GM21528 (cell line): ENCODE results near the gene VTI1A.
"Not testable (repeated sequence)": the region's sequence is repeated elsewhere in the genome, so short reads cannot be mapped to it uniquely, and the experiment has no call there.

Experiments
- ATAC-seq: cut with Tn5 transposase; IDR thresholded peaks from one replicate; pipeline ENCODE4 v1.9.1; 2021; ENCODE audit warnings: mild to moderate bottlenecking, moderate library complexity; ENCODE audit not compliant: unreplicated experiment, low FRiP score

VTI1A gene

GRCh38 chr10:112710528-112710927 is 263.5 kb downstream of the VTI1A start:
- no peak for ATAC-seq

DNA sequence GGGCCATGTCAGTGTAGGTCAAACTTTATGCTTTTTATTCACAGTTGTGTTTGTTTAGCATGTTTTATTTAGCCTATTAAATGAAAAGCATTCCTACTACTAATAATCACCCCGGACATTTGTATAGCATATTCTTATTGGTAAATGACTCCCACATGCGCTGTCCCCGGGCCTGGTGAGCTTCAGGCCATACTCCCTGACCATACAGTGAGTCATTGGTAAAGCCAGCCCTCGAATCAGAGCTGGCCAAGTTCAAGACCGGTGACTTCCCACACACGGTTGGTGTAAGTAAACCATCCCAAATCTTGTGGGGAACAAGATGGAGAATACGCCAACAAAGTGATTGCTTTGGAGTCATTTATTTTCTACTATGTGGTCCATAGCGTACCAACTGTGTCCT is 264.4 kb downstream of the VTI1A start:
- no peak for ATAC-seq

DNA sequence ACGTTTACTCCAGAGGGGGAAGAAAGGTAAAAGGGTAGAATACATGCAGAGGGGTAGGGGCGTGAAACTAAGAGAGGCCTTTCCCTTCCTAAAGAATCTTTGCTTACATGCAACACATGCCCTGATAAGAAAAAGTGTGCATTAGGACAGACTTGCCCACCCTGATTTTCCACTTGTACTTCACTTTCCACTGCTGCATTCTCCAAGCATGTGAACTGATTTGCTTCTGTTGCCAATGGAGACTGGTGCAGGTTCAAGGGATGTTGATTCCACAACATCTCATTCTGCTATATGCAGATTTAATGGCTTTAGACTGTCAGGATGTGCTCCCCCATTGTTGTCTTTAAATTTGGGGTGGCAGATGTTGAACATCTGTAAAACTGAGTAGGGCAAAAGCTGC is 265.5 kb downstream of the VTI1A start:
- ATAC-seq = no peak

DNA sequence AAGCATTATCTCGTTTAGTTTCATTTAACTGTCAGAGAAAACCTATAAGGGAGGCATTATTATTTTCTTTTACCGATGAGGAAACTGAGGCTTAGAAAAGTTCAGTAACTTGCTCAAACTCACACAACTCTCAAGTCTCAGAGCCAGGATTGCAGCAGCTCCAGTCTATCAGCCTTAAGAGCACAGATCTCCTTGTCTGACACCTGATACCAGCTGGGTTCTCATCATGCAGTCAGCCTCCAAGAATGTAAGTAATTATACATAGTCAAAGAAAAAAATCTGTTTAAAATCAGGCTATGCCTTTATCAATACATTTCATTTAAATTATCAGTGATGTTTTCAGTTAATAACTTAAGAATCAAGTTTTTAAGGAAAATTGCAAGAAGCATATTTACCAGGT is 266.4 kb downstream of the VTI1A start:
- ATAC-seq = no peak

- ATAC-seq = no peak
Observed at GRCh38 chr10:112715581-112715980, 268.6 kb downstream of the VTI1A start.

DNA sequence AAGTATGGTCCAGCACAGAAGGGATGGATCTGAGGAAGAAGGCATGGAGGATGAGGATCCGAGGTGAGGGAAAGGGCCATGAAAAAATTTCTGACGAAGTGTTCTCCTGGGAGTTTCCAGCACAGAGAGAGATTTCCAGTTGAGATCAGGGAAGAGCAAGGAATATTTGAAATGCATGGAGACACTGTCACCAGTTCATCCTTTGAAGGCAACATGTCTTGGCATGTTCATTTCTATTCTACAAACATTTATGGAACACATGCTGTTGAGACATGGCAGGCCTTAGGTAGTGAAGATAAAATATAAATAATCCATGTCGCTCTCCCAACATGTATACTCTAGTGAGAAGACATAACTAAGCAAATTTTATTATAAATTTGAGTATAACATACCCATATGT is 269.1 kb downstream of the VTI1A start:
- no peak for ATAC-seq

DNA sequence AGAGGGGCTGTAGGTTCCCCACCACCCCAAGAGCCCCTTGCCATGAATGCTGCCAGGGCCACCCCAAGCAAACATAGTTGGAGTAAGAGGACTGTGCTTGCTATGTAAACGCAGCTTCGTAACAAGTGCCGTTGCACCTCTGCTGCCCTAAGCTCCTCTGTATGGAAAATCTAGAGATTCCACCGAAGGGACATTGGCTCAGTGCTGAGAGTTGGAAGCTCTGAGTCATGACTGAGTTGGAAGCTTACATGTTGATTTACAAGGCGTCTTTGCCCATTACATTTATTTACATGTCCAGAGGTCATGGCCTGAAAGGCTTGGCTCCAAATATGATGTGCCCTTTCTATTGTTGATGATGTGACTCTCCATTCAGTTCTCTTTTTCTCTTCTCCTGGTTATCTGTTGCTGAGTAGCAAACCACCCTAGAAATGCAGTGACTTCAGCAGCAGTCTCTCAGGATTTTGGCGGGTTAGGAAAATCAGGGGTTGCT is 270.0 kb downstream of the VTI1A start:
- no peak for ATAC-seq

DNA sequence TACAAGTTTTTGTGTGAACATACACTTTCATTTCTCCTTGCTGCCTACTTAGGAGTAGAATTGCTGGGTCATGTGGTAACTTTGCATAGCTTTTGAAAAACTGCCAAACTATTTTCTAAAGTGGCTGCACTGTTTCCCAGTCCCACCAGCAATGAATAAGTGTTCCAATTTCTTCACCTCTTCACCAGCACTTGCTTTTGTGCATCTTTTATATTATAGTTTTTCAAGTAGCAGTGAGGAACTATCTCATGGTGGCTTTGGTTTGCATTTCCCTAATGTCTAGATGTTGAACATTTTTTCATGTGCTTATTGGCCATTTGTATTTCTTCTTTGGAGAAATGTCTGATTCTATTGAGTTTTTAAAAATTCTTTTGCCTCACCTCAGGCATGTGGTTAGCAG is 273.2 kb downstream of the VTI1A start:
- no peak for ATAC-seq

DNA sequence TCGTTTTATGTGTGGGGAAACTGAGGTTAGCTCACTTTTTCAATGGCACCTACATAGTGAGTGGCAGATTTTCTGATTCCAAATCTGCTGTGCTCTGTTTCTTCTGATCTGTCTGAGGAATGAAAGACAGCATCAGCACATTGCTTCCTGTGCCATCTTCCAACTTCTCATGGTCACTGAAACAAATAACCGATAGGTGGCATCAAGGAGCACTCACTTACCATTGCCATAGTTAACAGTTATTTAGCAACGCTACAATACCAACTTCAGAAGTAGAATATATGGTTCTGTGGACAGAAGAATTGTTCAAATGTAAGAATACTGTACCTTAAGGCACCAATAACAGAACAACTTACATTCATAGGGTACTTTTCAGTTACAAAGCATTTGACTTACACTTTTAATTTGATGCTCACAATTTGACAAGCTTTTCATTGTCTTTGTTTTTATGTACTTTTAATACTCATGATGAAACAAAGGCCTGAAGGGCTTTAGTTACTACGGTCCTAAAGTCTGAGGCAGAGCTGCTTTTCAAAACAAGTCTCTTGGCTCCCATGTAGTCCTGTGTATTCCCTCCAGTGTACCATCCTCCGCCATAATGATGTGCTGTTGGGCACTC is 274.2 kb downstream of the VTI1A start:
- no peak for ATAC-seq

GRCh38 chr10:112722758-112723157 is 275.7 kb downstream of the VTI1A start:
- ATAC-seq = no peak

GRCh38 chr10:112723876-112724275 is 276.9 kb downstream of the VTI1A start:
- no peak for ATAC-seq

DNA sequence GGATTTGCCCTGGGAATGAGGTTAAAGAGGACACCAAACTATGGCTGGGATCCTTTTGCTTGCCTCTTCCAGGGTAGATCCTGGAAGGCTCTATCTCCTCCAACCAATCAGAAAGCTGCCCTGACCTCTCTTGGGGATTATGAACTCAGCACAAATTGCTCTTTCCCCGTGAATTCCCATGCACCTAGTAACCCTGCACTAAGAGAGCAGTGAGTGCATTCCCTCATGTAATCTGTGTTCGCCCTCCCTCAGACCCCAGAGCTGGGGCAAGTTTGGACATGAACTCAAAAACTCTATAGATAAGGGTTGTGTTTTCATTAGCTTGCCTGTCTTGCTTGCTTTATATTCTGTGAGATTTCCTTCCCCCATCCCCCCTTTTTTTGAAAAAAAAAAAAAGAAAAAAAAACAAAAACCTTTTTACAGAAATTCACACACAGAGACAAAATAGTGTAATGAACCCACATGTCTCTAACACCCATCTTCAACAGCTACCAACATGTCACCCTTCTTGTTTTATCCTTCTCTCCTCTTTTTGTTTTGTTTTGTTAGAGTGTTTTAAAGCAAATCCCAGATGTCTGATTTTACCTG is 277.5 kb downstream of the VTI1A start:
- ATAC-seq = no peak

DNA sequence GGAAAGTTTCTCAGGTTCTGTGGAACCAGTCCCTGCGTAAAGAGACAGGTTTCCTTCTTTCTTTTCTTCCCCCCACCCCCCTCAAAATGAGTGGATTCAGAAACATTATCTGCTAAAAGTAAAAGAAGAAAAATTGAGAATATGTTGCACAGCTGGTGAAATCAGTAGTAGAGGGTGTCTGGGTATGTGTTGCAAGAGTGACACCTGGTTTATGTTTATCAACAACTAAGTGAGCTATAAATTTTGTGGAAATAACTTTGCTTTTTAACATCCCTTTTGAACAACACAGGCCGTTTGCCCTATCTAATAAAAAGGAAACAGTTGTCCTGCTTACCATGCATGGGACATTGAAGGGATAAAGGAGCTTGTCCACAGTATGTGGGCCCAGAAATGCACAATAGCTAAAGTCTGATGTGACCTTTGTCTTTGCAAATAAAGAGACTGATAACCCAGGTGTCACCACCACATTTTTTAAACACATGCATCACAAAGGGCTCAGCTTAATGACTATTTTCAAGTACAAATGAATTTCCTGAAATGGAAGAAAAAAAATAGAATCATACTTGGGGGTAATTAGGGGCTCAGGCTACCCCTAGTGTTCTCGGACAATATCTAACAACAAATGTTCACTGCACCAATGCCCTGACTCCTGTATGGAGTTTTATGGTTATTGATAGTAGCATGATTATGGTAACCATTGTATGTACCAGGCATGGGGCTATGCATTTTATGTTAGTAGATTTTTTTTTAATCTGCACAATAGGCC is 281.3 kb downstream of the VTI1A start:
- no peak for ATAC-seq

DNA sequence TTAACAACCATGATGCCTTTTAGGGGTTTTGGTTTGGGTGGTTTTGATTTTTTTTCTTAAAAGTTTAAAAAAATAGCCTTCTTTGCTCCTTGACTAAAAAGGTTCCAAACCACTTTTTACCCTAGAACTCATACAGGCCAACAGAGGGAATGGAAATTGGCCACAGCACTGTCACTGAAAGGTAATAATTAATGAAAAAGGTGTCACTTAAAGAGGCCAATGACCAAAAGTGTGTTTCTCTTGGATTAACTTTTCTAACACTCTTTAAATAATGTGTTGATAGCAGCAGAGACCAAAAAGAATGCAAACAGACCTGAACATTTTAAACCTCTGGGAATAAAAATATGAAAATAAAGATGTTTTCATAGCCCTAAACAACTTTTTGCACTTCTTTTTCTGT is 282.0 kb downstream of the VTI1A start:
- no peak for ATAC-seq

DNA sequence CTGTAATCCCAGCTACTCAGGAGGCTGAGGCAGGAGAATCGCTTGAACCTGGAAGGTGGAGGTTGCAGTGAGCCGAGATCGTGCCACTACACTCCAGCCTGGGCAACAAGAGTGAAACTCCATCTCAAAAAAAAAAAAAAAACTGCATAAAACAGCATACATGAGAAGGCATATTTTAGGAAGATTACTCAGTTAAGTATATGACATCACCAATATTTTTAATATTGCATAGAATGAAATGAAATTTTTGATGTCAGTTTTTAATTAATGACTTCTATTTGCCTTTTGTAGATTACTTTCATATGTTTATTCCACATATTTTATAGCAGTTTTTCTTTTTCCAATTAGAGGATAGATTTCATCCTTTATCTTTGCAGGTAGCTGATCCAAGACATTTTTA is 284.4 kb downstream of the VTI1A start:
- ATAC-seq = not testable (repeated sequence)

- ATAC-seq = no peak
Observed at GRCh38 chr10:112732277-112732921, 285.4 kb downstream of the VTI1A start.

DNA sequence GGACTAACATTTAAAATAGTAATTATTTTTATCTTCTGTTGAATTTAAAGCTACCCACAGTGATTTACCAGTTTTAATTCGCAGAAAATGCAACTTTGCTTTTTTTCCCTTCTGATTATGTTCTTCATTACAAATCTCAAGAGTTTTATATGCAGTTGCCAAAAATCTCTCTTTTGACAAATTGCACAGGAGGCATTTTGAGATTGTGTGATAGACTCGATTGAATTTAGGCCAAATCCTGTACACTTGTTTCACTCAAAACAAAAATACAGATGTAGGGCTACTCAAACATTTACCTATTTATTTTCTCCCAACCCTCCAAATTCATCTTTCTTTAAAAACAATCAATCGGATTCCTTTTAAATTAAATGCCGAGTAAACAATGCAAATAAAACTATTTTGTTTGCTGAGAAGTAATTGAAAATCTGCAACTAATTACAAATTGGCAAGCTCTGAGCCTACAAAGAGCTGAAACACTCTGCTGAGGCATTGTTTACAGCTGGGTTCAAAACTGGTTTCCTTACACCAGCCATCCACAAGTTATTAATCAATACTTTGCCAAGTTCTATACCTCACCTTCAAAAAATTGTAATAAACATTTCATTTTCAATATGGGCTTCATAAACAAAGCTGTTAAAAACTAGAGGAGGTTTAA is 288.2 kb downstream of the VTI1A start:
- no peak for ATAC-seq

DNA sequence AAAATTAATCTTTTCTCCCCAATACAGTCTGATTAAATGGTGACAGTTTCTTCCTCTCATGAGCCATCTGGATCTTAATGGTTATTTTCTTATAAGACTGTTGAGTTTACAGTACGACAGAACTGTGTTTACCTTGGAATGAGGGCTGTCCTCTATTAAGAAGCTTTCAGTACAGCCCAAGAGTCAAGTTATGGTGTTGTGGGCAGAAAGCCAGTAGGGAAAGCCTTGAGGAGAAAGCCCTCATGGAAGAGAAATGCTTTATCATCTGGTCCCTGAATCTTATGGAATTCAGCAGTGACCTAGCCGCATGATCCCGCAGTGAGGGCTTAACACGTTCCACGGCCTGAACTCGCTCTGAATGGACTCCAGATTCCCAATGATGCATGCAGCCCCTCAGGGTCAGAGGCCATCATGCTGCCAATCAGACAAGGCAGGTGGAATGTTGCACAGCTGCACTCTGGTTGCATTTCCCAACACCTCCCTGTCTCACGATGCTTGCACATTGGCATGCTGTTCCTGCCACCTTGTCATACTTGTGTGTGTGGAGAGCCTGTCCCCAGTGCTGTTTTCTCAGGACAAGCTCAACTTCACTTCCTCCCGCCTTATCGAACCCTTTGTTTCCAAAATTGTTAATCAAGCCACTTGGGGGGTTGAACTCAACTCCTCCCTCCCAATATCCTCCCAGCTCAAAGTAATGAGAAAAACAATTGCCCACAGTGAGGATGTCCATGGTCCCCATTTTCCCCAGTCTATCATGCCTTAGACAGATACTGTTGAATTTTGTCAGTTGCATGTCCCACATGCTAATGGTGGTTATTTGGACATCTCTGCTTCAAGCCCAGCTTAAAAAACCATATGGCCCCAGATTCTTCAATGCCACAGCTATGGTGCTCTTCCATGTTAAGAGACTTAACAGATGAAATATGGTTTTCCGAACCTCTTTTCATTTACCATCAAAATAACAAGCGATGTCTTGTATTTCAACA is 291.9 kb downstream of the VTI1A start:
- no peak for ATAC-seq

GRCh38 chr10:112739592-112740353 is 292.8 kb downstream of the VTI1A start:
- no peak for ATAC-seq
